GM23338 (cell line): ENCODE data around the gene SNCA.

Experiments used
- CTCF ChIP-seq, 2 experiments: fragments of 200-600 bp in 1 of 2; sonication (generic) in 1 of 2; conservative IDR thresholded peaks; 2 replicates each; pipeline versions ENCODE4 v1.5.1 to v1.6.1; 2016 to 2017; ENCODE audit warnings: antibody characterized with exemption in 2 of 2, low read depth in 2 of 2, mild to moderate bottlenecking in 2 of 2, moderate library complexity in 1 of 2
- JUNB ChIP-seq: IDR thresholded peaks from one replicate; pipeline ENCODE4 v1.6.1; 2016; ENCODE audit warnings: antibody characterized with exemption; ENCODE audit not compliant: unreplicated experiment
- STAT1 ChIP-seq: IDR thresholded peaks from one replicate; pipeline ENCODE4 v1.6.1; 2016; ENCODE audit warnings: antibody characterized with exemption; ENCODE audit not compliant: unreplicated experiment

GRCh38 chr4:89685690-89686089, 151.3 kb downstream of the SNCA start:
- TF ChIP-seq STAT1 (no peak), JUNB (no peak), CTCF (conservative IDR thresholded peaks at IDR 0.05; ENCODE audit: low read depth in 2 of 2) (no peak)
